Sigmoid colon (tissue), 4 donors: ENCODE data around the gene NOVA2.

Experiments
- POLR2A ChIP-seq, 2 donors: fragments of 450-650 bp; IDR thresholded peaks; one replicate each; pipeline ENCODE4 v1.6.1; 2016; ENCODE audit warnings: antibody characterized with exemption in 2 of 2, mild to moderate bottlenecking in 2 of 2, moderate library complexity in 2 of 2
- POLR2AphosphoS5 ChIP-seq, 4 donors: sonication (generic); formaldehyde crosslinking; IDR thresholded peaks; one replicate each; pipeline ENCODE4 v1.6.1; 2017; ENCODE audit warnings: antibody characterized with exemption in 4 of 4
- TF ChIP-seq, protein P1 (sequence below), 4 experiments: fragments of 450-650 bp in 3 of 4; fragments of 200-600 bp in 1 of 4; IDR thresholded peaks; one replicate each; pipeline ENCODE4 v1.5.1; 2016 to 2019; ENCODE audit warnings: antibody characterized with exemption in 4 of 4, mild to moderate bottlenecking in 3 of 4, moderate library complexity in 2 of 4

DNA sequence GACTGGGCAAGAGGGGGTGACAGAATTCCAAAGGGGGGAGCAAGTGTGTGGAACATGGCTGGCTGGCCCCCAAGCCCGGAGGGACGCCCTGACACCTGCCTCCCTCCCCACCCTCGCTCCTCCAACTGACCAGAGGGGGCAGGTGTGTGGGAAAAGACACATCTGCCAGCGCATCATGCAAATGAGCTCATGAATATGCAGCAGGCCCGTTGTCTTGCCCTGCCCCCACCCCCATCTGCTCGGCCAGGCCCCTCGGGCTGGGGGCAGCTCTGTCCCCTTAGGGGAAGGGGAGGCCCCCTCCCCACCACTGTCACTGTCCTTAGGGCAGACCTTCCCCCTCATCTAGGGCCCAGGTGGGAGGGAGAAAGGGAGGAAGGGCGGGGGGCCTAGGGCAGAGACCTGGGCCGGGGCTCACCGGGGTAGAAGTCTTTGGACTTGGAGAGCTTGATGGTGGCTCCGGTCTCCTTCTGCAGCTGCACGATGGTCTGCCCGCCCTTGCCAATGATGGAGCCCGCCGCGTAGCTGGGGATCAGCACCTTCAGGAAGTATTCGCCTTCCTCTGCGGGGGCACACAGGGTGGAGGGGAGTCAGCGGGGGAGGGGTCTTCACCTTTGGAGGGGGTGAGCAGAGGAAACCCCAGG lies 12.9 kb downstream of the NOVA2 start:
- TF ChIP-seq, protein P1, sequence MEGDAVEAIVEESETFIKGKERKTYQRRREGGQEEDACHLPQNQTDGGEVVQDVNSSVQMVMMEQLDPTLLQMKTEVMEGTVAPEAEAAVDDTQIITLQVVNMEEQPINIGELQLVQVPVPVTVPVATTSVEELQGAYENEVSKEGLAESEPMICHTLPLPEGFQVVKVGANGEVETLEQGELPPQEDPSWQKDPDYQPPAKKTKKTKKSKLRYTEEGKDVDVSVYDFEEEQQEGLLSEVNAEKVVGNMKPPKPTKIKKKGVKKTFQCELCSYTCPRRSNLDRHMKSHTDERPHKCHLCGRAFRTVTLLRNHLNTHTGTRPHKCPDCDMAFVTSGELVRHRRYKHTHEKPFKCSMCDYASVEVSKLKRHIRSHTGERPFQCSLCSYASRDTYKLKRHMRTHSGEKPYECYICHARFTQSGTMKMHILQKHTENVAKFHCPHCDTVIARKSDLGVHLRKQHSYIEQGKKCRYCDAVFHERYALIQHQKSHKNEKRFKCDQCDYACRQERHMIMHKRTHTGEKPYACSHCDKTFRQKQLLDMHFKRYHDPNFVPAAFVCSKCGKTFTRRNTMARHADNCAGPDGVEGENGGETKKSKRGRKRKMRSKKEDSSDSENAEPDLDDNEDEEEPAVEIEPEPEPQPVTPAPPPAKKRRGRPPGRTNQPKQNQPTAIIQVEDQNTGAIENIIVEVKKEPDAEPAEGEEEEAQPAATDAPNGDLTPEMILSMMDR (IDR thresholded peaks at IDR 0.05): no peak
- TF ChIP-seq POLR2A (IDR thresholded peaks at IDR 0.05) (no peak), POLR2AphosphoS5 (IDR thresholded peaks at IDR 0.05) (no peak)
